Activated T-cell treated with anti-CD3 and anti-CD28 coated beads for 24 hours (primary cell): ENCODE results near the gene GSG1L2.

ENCODE experiments used
- DNase-seq: peaks from one replicate; pipeline ENCODE4 v3.0.0-alpha.2; 2020; ENCODE audit warnings: low read depth

GSG1L2 gene

GRCh38 chr17:9824797-9825338, 3.0 kb upstream of the GSG1L2 start:
- no peak for DNase-seq

GRCh38 chr17:9824094-9824493, 2.2 kb upstream of the GSG1L2 start:
- DNase-seq, result no peak

GRCh38 chr17:9820448-9820847, 1.4 kb downstream of the GSG1L2 start:
- DNase-seq, result no peak

GRCh38 chr17:9818760-9819159, 3.1 kb downstream of the GSG1L2 start:
- DNase-seq, result no peak

GRCh38 chr17:9817086-9817485, 4.8 kb downstream of the GSG1L2 start:
- DNase-seq, result no peak

GRCh38 chr17:9816472-9816871, 5.4 kb downstream of the GSG1L2 start:
- no peak for DNase-seq

GRCh38 chr17:9814337-9814945, 7.4 kb downstream of the GSG1L2 start:
- DNase-seq, result no peak

GRCh38 chr17:9813166-9813565, 8.7 kb downstream of the GSG1L2 start:
- no peak for DNase-seq

- no peak for DNase-seq
Observed at GRCh38 chr17:9811537-9811936, 10.3 kb downstream of the GSG1L2 start.

- no peak for DNase-seq
Observed at GRCh38 chr17:9811086-9811485, 10.8 kb downstream of the GSG1L2 start.

- DNase-seq, result no peak
Observed at GRCh38 chr17:9810100-9810949, 11.6 kb downstream of the GSG1L2 start.

GRCh38 chr17:9809409-9809808, 12.5 kb downstream of the GSG1L2 start:
- DNase-seq, result no peak

GRCh38 chr17:9806699-9807098, 15.2 kb downstream of the GSG1L2 start:
- no peak for DNase-seq

GRCh38 chr17:9805769-9806168, 16.1 kb downstream of the GSG1L2 start:
- no peak for DNase-seq

- DNase-seq, result no peak
Observed at GRCh38 chr17:9802697-9803096, 19.2 kb downstream of the GSG1L2 start.

- no peak for DNase-seq
Observed at GRCh38 chr17:9802294-9802693, 19.6 kb downstream of the GSG1L2 start.

GRCh38 chr17:9801505-9801904, 20.4 kb downstream of the GSG1L2 start:
- DNase-seq, result no peak

GRCh38 chr17:9798724-9799123, 23.2 kb downstream of the GSG1L2 start:
- no peak for DNase-seq

- no peak for DNase-seq
Observed at GRCh38 chr17:9798008-9798407, 23.9 kb downstream of the GSG1L2 start.

GRCh38 chr17:9792181-9792840, 29.6 kb downstream of the GSG1L2 start:
- DNase-seq, result no peak

GRCh38 chr17:9790889-9791876, 30.7 kb downstream of the GSG1L2 start, which contains the start of gene DHRS7C:
DHRS7C (minus strand) TSS chr17:9791592; CDS start chr17:9791284, 308 bp downstream.
- DNase-seq, result no peak
